Activated CD8-positive, alpha-beta memory T cell treated with anti-CD3 and anti-CD28 coated beads, Interleukin-2, amount 10 ng/mL, durations not matched to agents 7 days and 5 days (primary cell): Measurements from ENCODE around the gene MRPL41. TPM values are rescaled to one million over a fixed set of nuclear protein-coding genes. Genes with fewer than 3 reads are reported as not detected.
"Not testable (repeated sequence)": the region's sequence is repeated elsewhere in the genome, so short reads cannot be mapped to it uniquely, and the experiment has no call there.

Experiments used
- ATAC-seq: fragments of 150-1000 bp; cut with Tn5 transposase; one replicate; pipeline ENCODE4 v1.10.0; 2021; ENCODE audit warnings: moderate library complexity
- CTCF ChIA-PET: fragments of 350-600 bp; sonication (Branson Sonifier 250); formaldehyde crosslinking; loops from one replicate; lab custom pipeline; 2021; ENCODE audit warnings: antibody characterized with exemption; lab: Charles Lee
- DNase-seq: peaks from one replicate; pipeline ENCODE4 v3.0.0-alpha.2; 2020
- H3K27ac Mint-ChIP-seq: one replicate; pipeline ENCODE4 v1.8.0; 2021; ENCODE audit warnings: mild to moderate bottlenecking, mixed read lengths
- H3K27me3 Mint-ChIP-seq: one replicate; pipeline ENCODE4 v1.8.0; 2021; ENCODE audit warnings: mixed read lengths
- H3K36me3 Mint-ChIP-seq: one replicate; pipeline ENCODE4 v1.8.0; 2021; ENCODE audit warnings: mild to moderate bottlenecking, mixed read lengths
- H3K4me1 Mint-ChIP-seq: one replicate; pipeline ENCODE4 v1.8.0; 2021; ENCODE audit warnings: mixed read lengths
- H3K4me3 Mint-ChIP-seq: one replicate; pipeline ENCODE4 v1.8.0; 2021; ENCODE audit warnings: mild to moderate bottlenecking, moderate library complexity, mixed read lengths
- H3K9me3 Mint-ChIP-seq: one replicate; pipeline ENCODE4 v1.8.0; 2022; ENCODE audit warnings: low read depth, mixed read lengths
- total RNA-seq, 2 experiments: library from RNA; stranded (reverse); gene quantifications; one replicate each; pipeline ENCODE4 v1.2.3, GENCODE V29; 2021

MRPL41 gene
- total RNA-seq, 2 experiments from 2014 or later: 57.9 to 58.3 TPM

GRCh38 chr9:137547687-137548543 lies 3.8 kb upstream of the MRPL41 start:
- ATAC-seq (no peak), DNase-seq (no peak)
- Mint-ChIP-seq H3K27ac (no peak overlapping the region), H3K4me3 (no peak overlapping the region), H3K9me3 (no peaks in the 10 kb centered on the region), H3K4me1 (peaks cover 21% of the 10 kb centered on the region), H3K27me3 (no peaks in the 10 kb centered on the region), H3K36me3 (no peaks in the 10 kb centered on the region)
- CTCF ChIA-PET: interaction anchor here (1.1 kb wide), 1 partner anchor 124 kb away, joined by 3 read pairs; no protein-coding TSS in a partner anchor

- Mint-ChIP-seq H3K9me3 (no peaks in the 10 kb centered on the region), H3K4me1 (peaks cover 17% of the 10 kb centered on the region), H3K4me3 (peak within 1 kb of the TSS; percentile 78), H3K27me3 (no peaks in the 10 kb centered on the region), H3K36me3 (peaks cover 3% of the 10 kb centered on the region), H3K27ac (peak within 1 kb of the TSS; percentile 69)
- CTCF ChIA-PET: interaction anchor here (0.5 to 2.4 kb wide), 4 partner anchors 12 to 465 kb away, joined by 3 to 17 read pairs (median 6); partner anchors contain the start of gene ZMYND19
- ATAC-seq (no peak), DNase-seq (peak; percentile 72)
Measured at GRCh38 chr9:137550231-137550621, 1.5 kb upstream of the MRPL41 start, which contains the start of gene PNPLA7. PNPLA7 (minus strand) TSS chr9:137550402; CDS start chr9:137550197, 205 bp downstream.

GRCh38 chr9:137550958-137551263 lies 768 bp upstream of the MRPL41 start:
- H3K9me3 Mint-ChIP-seq, H3K36me3 Mint-ChIP-seq, H3K27me3 Mint-ChIP-seq, ATAC-seq, DNase-seq: not testable (repeated sequence)
- Mint-ChIP-seq H3K27ac (peak overlapping the region; percentile 40), H3K4me1 (peaks cover 17% of the 10 kb centered on the region), H3K4me3 (peak overlapping the region; percentile 78)
- CTCF ChIA-PET: interaction anchor here (0.5 to 2.4 kb wide), 3 partner anchors 13 to 466 kb away, joined by 3 to 17 read pairs (median 9); no protein-coding TSS in a partner anchor

GRCh38 chr9:137552022-137552768 lies 516 bp downstream of the MRPL41 start:
- Mint-ChIP-seq H3K36me3 (peaks cover 7% of the 10 kb centered on the region), H3K4me3 (peak overlapping the region; percentile 78), H3K4me1 (peaks cover 17% of the 10 kb centered on the region), H3K27me3 (no peaks in the 10 kb centered on the region), H3K27ac (peak overlapping the region; percentile 77), H3K9me3 (no peaks in the 10 kb centered on the region)
- DNase-seq (peak; percentile 55), ATAC-seq (peak; percentile 10)
- CTCF ChIA-PET: interaction anchor here (0.8 to 2.4 kb wide), 9 partner anchors 14 to 134 kb away, joined by 3 to 17 read pairs (median 4); partner anchors contain the start of genes EHMT1 and EXD3

- H3K36me3 Mint-ChIP-seq, DNase-seq, H3K27ac Mint-ChIP-seq, H3K4me3 Mint-ChIP-seq, ATAC-seq, H3K27me3 Mint-ChIP-seq, H3K9me3 Mint-ChIP-seq, CTCF ChIA-PET: not testable (repeated sequence)
- peaks cover 17% of the 10 kb centered on the region for H3K4me1 Mint-ChIP-seq
Measured at GRCh38 chr9:137553654-137554053, 2.0 kb downstream of the MRPL41 start.

GRCh38 chr9:137554349-137554748 lies 2.7 kb downstream of the MRPL41 start:
- DNase-seq (no peak), ATAC-seq (no peak)
- H3K27ac Mint-ChIP-seq: no peak overlapping the region
- peaks cover 17% of the 10 kb centered on the region for H3K4me1 Mint-ChIP-seq
- no peaks in the 10 kb centered on the region for H3K9me3 Mint-ChIP-seq
- no peaks in the 10 kb centered on the region for H3K27me3 Mint-ChIP-seq
- CTCF ChIA-PET: interaction anchor here (1.1 kb wide), 1 partner anchor 25 kb away, joined by 3 read pairs; the partner anchor contains the start of gene DPH7
- peaks cover 7% of the 10 kb centered on the region for H3K36me3 Mint-ChIP-seq
- H3K4me3 Mint-ChIP-seq: no peak overlapping the region

DNA sequence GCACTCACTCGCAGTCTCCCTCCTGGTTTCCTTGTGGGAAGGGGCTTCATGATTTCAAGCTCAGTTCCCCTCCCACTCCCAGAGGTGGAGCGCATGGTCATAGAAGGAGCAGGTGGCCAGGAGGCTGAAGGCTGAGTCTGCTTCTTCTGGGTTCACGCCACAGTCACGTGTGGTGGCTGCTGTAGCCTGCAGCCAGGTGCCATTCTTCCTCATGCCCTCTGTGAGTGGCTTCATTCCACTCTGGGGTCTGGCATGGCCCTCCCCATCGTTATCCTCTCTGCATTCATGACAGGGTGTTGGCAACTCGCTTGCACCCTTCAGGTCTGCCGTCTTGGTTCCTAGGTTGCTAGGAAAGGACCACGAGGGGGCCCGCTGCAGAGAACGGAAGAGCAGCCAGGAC lies 3.5 kb downstream of the MRPL41 start:
- CTCF ChIA-PET: interaction anchor here (1.1 kb wide), 1 partner anchor 24 kb away, joined by 3 read pairs; the partner anchor contains the start of gene DPH7
- Mint-ChIP-seq H3K36me3 (peaks cover 9% of the 10 kb centered on the region), H3K4me1 (peaks cover 12% of the 10 kb centered on the region), H3K27me3 (no peaks in the 10 kb centered on the region), H3K9me3 (no peaks in the 10 kb centered on the region), H3K4me3 (no peak overlapping the region), H3K27ac (no peak overlapping the region)
- DNase-seq (no peak), ATAC-seq (no peak)

DNA sequence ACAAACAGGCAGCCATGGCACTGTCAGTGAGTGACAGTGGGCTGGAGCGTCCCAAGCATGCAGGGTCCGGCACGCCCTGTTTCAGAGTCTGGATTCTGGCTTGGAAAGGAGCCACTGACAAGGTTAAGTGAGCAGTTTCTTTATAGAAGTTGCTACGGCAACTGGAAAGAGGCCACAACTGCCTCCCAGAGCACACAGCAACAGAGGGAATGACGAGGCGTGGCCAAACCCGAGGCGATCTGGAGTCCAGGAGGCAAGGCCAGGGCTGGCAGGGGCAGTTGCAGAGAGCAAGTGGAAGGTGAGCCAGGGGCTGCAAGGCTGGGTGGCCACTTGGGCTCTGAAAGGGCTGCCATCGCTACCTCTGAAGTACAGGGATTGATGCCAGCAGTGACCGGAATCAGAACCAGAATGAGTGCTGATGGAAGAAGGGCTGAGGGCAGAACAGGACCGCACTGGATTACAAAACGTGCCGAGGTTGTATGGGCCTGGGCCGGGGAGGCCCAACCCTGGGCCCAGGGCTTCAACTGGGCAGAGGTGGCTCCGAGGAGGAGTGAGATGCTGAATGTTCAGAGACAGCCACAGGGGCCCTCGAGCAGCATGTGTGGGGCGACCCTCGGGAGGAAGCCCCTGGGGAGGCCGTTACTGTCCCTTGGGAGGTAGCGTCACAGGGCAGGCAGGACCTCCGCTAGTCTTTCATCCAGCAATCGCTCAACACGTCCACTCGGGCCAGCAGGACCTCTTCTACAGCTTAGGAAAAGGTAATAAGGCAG lies 4.6 kb downstream of the MRPL41 start:
- Mint-ChIP-seq H3K27ac (no peak overlapping the region), H3K36me3 (peaks cover 10% of the 10 kb centered on the region), H3K9me3 (no peaks in the 10 kb centered on the region), H3K4me1 (peaks cover 10% of the 10 kb centered on the region), H3K4me3 (no peak overlapping the region), H3K27me3 (no peaks in the 10 kb centered on the region)
- DNase-seq: no peak
- CTCF ChIA-PET: no interaction called here
- no peak for ATAC-seq

- peaks cover 2% of the 10 kb centered on the region for H3K4me1 Mint-ChIP-seq
- H3K9me3 Mint-ChIP-seq: no peaks in the 10 kb centered on the region
- peaks cover 13% of the 10 kb centered on the region for H3K36me3 Mint-ChIP-seq
- ATAC-seq: no peak
- H3K4me3 Mint-ChIP-seq: no peak overlapping the region
- H3K27me3 Mint-ChIP-seq: no peaks in the 10 kb centered on the region
- H3K27ac Mint-ChIP-seq: no peak overlapping the region
- CTCF ChIA-PET: interaction anchor here (1.1 to 3.6 kb wide), 2 partner anchors 15 to 20 kb away, joined by 3 to 11 read pairs; partner anchors contain the start of gene DPH7
- no peak for DNase-seq
Measured at GRCh38 chr9:137558127-137558526, 6.4 kb downstream of the MRPL41 start.

- Mint-ChIP-seq H3K4me1 (peaks cover 6% of the 10 kb centered on the region), H3K36me3 (peaks cover 16% of the 10 kb centered on the region), H3K27ac (no peak overlapping the region), H3K9me3 (no peaks in the 10 kb centered on the region), H3K4me3 (no peak overlapping the region), H3K27me3 (no peaks in the 10 kb centered on the region)
- DNase-seq: no peak
- ATAC-seq: no peak
- CTCF ChIA-PET: no interaction called here
Measured at GRCh38 chr9:137564134-137564533, 12.5 kb downstream of the MRPL41 start.

DNA sequence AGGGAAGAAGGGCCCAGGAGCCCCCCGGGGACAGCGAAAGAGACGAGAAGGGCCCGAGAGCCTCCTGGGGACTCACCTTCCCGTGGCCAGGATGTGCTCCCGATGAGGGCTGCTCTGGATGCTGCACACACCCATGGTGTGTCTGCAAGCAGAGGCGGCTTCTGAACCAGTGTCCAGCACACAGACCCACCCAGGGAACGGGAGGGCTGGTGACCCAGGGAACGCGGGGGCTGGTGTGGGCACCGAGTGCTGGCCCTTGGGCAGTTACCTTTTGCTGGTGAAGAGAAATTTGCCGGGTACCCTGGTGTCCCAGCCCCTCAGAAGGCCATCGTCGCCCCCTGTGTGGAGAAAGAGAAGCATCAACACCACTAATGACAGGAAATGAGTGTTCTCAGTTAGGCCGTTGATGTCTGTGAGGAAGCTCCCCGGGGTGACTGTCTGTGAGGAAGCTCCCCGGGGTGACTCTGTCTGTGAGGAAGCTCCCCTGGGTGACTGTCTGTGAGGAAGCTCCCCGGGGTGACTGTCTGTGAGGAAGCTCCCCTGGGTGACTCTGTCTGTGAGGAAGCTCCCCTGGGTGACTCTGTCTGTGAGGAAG lies 13.2 kb downstream of the MRPL41 start:
- Mint-ChIP-seq H3K4me3 (no peak overlapping the region), H3K27ac (no peak overlapping the region), H3K27me3 (no peaks in the 10 kb centered on the region), H3K4me1 (peaks cover 6% of the 10 kb centered on the region), H3K36me3 (peaks cover 18% of the 10 kb centered on the region), H3K9me3 (no peaks in the 10 kb centered on the region)
- CTCF ChIA-PET: no interaction called here
- DNase-seq (no peak), ATAC-seq (no peak)

GRCh38 chr9:137568445-137568844 lies 16.8 kb downstream of the MRPL41 start:
- H3K4me3 Mint-ChIP-seq, DNase-seq, H3K4me1 Mint-ChIP-seq, H3K9me3 Mint-ChIP-seq, ATAC-seq, H3K27me3 Mint-ChIP-seq, CTCF ChIA-PET: not testable (repeated sequence)
- peaks cover 31% of the 10 kb centered on the region for H3K36me3 Mint-ChIP-seq
- H3K27ac Mint-ChIP-seq: peak overlapping the region; percentile 44
